K562 (cell line): ENCODE data around the gene VPS9D1. TPM values are rescaled to one million over a fixed set of nuclear protein-coding genes. Genes with fewer than 3 reads are reported as not detected.

ENCODE experiments used
- ATAC-seq: fragments of 200-7000 bp; cut with Tn5 transposase; 3 replicates; pipeline ENCODE4 v1.9.1; 2020; ENCODE audit warnings: moderate library complexity
- BruUV-seq: library from RNA; stranded (reverse); fragments of 400-500 nt; replicated peaks from 2 replicates; lab custom pipeline; 2021; lab: Mats Ljungman, UMichigan
- CTCF ChIA-PET: fragments of 300-600 bp; formaldehyde crosslinking; extraction: SDS; loops from one replicate; lab custom pipeline; 2021; ENCODE audit warnings: low intra/inter-chr PET ratio; lab: Yijun Ruan, JAX
- POLR2A ChIA-PET: fragments of 300-600, 350-650 bp; sonication (Branson Sonifier 250); formaldehyde crosslinking; extraction: SDS; loops from one replicate; lab custom pipeline; 2021; ENCODE audit warnings: antibody characterized with exemption, inconsistent platforms; lab: Yijun Ruan, JAX
- DNase-seq, 4 experiments: peaks; one replicate each; pipeline versions ENCODE4 v3.0.0 to v3.0.0-alpha.2; 2011 to 2018; ENCODE audit warnings: low spot score in 3 of 4, mixed read lengths in 3 of 4; ENCODE audit errors: extremely low read depth in 1 of 4
- FAIRE-seq: peaks from 2 replicates; lab custom pipeline; 2011; peaks lifted over from hg19 to GRCh38; lab: Jason Lieb, UNC
- H2AFZ ChIP-seq: 2 replicates; pipeline ENCODE4 v1.6.0; 2011; ENCODE audit warnings: low read depth, low read length, control low read depth, inconsistent platforms
- H3K27ac ChIP-seq: fragments of 200-600 bp; 3 replicates; pipeline ENCODE4 v1.8.0; 2011; ENCODE audit warnings: low read depth, mild to moderate bottlenecking, control low read depth, inconsistent platforms, low read length, moderate library complexity, mixed read lengths; ENCODE audit errors: extremely low read depth
- H3K27me3 ChIP-seq, 2 experiments: fragments of 300-600 bp in 1 of 2; 2 replicates in 1 of 2; 3 replicates in 1 of 2; pipeline versions ENCODE4 v1.6.0 to v1.8.0; 2011; ENCODE audit warnings: inconsistent platforms in 2 of 2, low read length in 2 of 2, mild to moderate bottlenecking in 1 of 2, mixed read lengths in 1 of 2, moderate library complexity in 1 of 2; ENCODE audit not compliant: control insufficient read depth in 2 of 2, insufficient read depth in 2 of 2
- H3K36me3 ChIP-seq: fragments of 300-600 bp; 3 replicates; pipeline ENCODE4 v1.8.0; 2011; ENCODE audit warnings: mild to moderate bottlenecking, low read length, inconsistent platforms; ENCODE audit not compliant: control insufficient read depth, insufficient read depth
- H3K4me1 ChIP-seq, 2 experiments: fragments of 200-600 bp in 1 of 2; replicated peaks in 1 of 2; 2 replicates in 1 of 2; 3 replicates in 1 of 2; pipeline versions ENCODE4 v1.5.1 to v1.8.0; 2011; ENCODE audit warnings: inconsistent platforms in 2 of 2, low read length in 2 of 2, mild to moderate bottlenecking in 1 of 2, mixed read lengths in 1 of 2, moderate library complexity in 1 of 2; ENCODE audit not compliant: control insufficient read depth in 2 of 2, insufficient read depth in 2 of 2
- H3K4me2 ChIP-seq: 2 replicates; pipeline ENCODE4 v1.6.1; 2011; ENCODE audit warnings: low read length, control low read depth, inconsistent platforms, mixed read lengths; ENCODE audit not compliant: insufficient read depth
- H3K4me3 ChIP-seq: fragments of 200-600 bp; sonication (generic), shearing (Covaris generic); 2 replicates; pipeline ENCODE4 v1.5.1; 2016; ENCODE audit warnings: control low read depth, inconsistent platforms
- H3K79me2 ChIP-seq: fragments of 200-600 bp; 3 replicates; pipeline ENCODE4 v1.8.0; 2011; ENCODE audit warnings: low read length, inconsistent platforms; ENCODE audit not compliant: control insufficient read depth, insufficient read depth
- H3K9ac ChIP-seq, 2 experiments: 2 replicates each; pipeline versions ENCODE4 v1.6.0 to v1.6.1; 2011; ENCODE audit warnings: low read depth in 2 of 2, low read length in 2 of 2, control low read depth in 1 of 2, inconsistent platforms in 1 of 2, mild to moderate bottlenecking in 1 of 2, mixed read lengths in 1 of 2; ENCODE audit not compliant: insufficient read depth in 1 of 2
- H3K9me1 ChIP-seq: one replicate; pipeline ENCODE4 v1.6.0; 2011; ENCODE audit warnings: inconsistent platforms, mild to moderate bottlenecking, low read length, moderate library complexity; ENCODE audit not compliant: control insufficient read depth, insufficient read depth
- H3K9me3 ChIP-seq: replicated peaks from 2 replicates; pipeline ENCODE4 v1.5.1; 2011; ENCODE audit warnings: low read depth, low read length, inconsistent platforms; ENCODE audit not compliant: control insufficient read depth, insufficient read depth
- H4K20me1 ChIP-seq: replicated peaks from 2 replicates; pipeline ENCODE4 v1.6.1; 2011; ENCODE audit warnings: low read length, inconsistent platforms, mixed read lengths; ENCODE audit not compliant: control insufficient read depth, insufficient read depth
- NCOR1 ChIP-seq: fragments of 450-650 bp; IDR thresholded peaks from 2 replicates; pipeline ENCODE4 v1.6.1; 2016; ENCODE audit warnings: mild to moderate bottlenecking, moderate library complexity
- NFATC3 ChIP-seq: fragments of 450-650 bp; IDR thresholded peaks from 2 replicates; pipeline ENCODE4 v1.6.1; 2017; ENCODE audit warnings: mild to moderate bottlenecking
- ZBTB40 ChIP-seq, 2 experiments: fragments of 450-650 bp in 1 of 2; sonication (generic) in 1 of 2; formaldehyde crosslinking in 1 of 2; IDR thresholded peaks; 2 replicates each; pipeline versions ENCODE4 v1.7.1 to v1.9.0; 2016 to 2022; ENCODE audit warnings: inconsistent platforms in 1 of 2, mild to moderate bottlenecking in 1 of 2, missing genetic modification reagents in 1 of 2
- ZFP36 ChIP-seq: fragments of 150-350 bp; IDR thresholded peaks from 2 replicates; pipeline ENCODE4 v1.6.1; 2018; ENCODE audit warnings: low read length, low read depth; ENCODE audit not compliant: partially characterized antibody
- ZNF263 ChIP-seq: sonication (generic); formaldehyde crosslinking; IDR thresholded peaks from 2 replicates; pipeline ENCODE4 v1.8.0; 2022; ENCODE audit warnings: mild to moderate bottlenecking, missing genetic modification reagents, borderline replicate concordance
- WGBS: fragments of 100-300 bp; shearing (Covaris generic); methylation state at CpG from one replicate; pipeline ENCODE4 v1.1.6; 2016; ENCODE audit warnings: low coverage, mixed read lengths; ENCODE audit not compliant: insufficient coverage; ENCODE audit errors: missing lambda C conversion rate; 5-methylcytosine and 5-hydroxymethylcytosine counted together
- in situ Hi-C: fragments of 300-500 bp; cut with MboI; formaldehyde crosslinking; loops from 4 replicates; pipeline ENCODE4 v1.15.0; 2018; ENCODE audit warnings: inconsistent platforms, mixed read lengths
- intact Hi-C: fragments of 100-400 bp; cut with micrococcal nuclease; formaldehyde crosslinking; loops from 2 replicates; pipeline ENCODE4 v1.14.2; 2022
- polyA plus RNA-seq, 8 experiments: library from polyadenylated mRNA; depleted of rRNA in 4 of 8; stranded (reverse) in 5 of 8; unstranded in 3 of 8; fragments of >200 nt; fragmentation: Nextera tagmentation in 2 of 8; fragmentation: Illumina TruSeq in 1 of 8; extraction: Ambion mirVana in 2 of 8; extraction: Trizol in 1 of 8; gene quantifications; 2 replicates each; pipeline versions ENCODE4 v1.2.1 to v1.2.3, GENCODE V29; 2011 to 2014; ENCODE audit warnings: inconsistent platforms in 1 of 8, missing spikeins in 1 of 8
- total RNA-seq, 7 experiments: library from RNA; depleted of rRNA in 6 of 7; stranded (reverse); fragments of >200 nt in 6 of 7; fragmentation: Illumina TruSeq in 2 of 7; extraction: Trizol in 2 of 7; gene quantifications; 2 replicates each; pipeline versions ENCODE4 v1.2.1 to v1.2.3, GENCODE V29; 2011 to 2021; ENCODE audit warnings: low replicate concordance in 1 of 7
- TF ChIP-seq, protein P1 (sequence below): fragments of 450-650 bp; IDR thresholded peaks from 2 replicates; pipeline ENCODE4 v1.6.1; 2017; ENCODE audit warnings: antibody characterized with exemption, mild to moderate bottlenecking

The VPS9D1 gene
- total and polyA plus RNA-seq, 9 of the 15 experiments (the other 6 are each of a cell fraction or from before 2014, with no cell fraction given) = 0.33 to 3.1 (median 1.1) TPM

DNA sequence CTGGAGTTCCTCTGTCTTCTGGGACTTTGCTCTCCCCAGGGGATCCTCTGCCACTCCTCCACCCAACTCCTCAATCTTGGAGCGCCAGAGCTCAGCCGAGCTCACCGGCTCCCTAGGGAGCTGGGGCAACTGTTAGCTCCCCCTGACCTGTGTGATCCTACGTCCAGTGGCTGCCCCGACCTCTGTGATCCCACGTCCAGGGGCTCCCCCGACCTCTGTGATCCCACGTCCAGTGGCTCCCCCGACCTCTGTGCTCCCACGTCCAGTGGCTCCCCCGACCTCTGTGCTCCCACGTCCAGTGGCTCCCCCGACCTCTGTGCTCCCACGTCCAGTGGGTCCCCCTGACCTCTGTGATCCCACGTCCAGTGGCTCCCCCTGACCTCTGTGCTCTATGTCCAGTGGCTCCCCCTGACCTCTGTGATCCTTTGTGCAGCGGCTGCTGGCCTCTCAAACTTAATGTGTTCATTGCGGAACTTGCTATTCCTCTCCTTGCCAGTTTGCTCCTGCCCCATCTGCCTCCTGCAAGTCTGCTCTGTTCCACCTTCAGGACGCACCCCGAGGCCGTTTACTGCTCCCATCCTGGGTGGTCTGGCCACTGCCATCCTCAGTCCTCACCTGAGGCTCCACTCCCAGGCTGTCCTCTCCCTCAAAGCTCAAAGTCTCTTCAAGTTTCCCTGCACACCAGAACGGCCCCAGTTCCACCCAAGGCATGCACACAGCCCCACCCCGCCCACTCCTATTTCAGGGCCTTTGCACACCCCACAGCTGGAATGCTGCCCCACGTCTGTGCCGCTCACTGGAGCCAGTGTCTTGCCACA lies 2.8 kb downstream of the VPS9D1 start:
- Histone ChIP-seq H3K79me2 (peaks cover 32% of the 10 kb centered on the region), H3K9me1 (peaks cover 5% of the 10 kb centered on the region), H3K4me3 (no peak overlapping the region), H3K9me3 (0 out of 2 replicates have a peak, but pooled peaks cover 2% of the 10 kb centered on the region), H3K4me1 (peaks cover 37 to 75% of the 10 kb centered on the region in 2 experiments), H4K20me1 (peaks cover 22% of the 10 kb centered on the region), H3K27me3 (no peaks in the 10 kb centered on the region), H3K27ac (peak overlapping the region; percentile 88), H2AFZ (no peak overlapping the region), H3K4me2 (peak overlapping the region; percentile 94; the same call in 1 of the 2 replicates), H3K9ac (peak overlapping the region; percentile 85 to 89), H3K36me3 (peaks cover 49% of the 10 kb centered on the region)
- no TSS peak for BruUV-seq
- WGBS = 65% methylated on average over 20 of the region's 24 CpGs
- CTCF ChIA-PET = no interaction called here
- POLR2A ChIA-PET = interaction anchor here (0.6 to 5.7 kb wide), 6 partner anchors 11 to 1154 kb away, joined by 3 to 45 read pairs (median 3); no protein-coding TSS in a partner anchor
- FAIRE-seq (peak; percentile 15), DNase-seq (peak in 1 of 4 experiments; percentile 53), ATAC-seq (peak; percentile 0; the same call in 1 of the 3 replicates)
- in situ Hi-C loops (no loop called here), intact Hi-C loops (loop anchor here (2.0 kb wide), 1 partner anchor 17 kb away; the partner anchor contains the start of gene SPATA2L)
- peak; percentile 72; the same call in 1 of the 2 replicates for TF ChIP-seq ZNF263 (CRISPR knock-in tag)
- no peak for TF ChIP-seq ZBTB40 (IDR thresholded peaks at IDR 0.05)
- 0 out of 2 replicates have a peak, but pooled peaks have one; percentile 15 for TF ChIP-seq ZBTB40 (CRISPR knock-in tag; IDR thresholded peaks at IDR 0.05)
- peak; percentile 29; the same call in 1 of the 2 replicates for TF ChIP-seq NCOR1
- no peak for TF ChIP-seq NFATC3
- no peak for TF ChIP-seq ZFP36
- TF ChIP-seq, protein P1, sequence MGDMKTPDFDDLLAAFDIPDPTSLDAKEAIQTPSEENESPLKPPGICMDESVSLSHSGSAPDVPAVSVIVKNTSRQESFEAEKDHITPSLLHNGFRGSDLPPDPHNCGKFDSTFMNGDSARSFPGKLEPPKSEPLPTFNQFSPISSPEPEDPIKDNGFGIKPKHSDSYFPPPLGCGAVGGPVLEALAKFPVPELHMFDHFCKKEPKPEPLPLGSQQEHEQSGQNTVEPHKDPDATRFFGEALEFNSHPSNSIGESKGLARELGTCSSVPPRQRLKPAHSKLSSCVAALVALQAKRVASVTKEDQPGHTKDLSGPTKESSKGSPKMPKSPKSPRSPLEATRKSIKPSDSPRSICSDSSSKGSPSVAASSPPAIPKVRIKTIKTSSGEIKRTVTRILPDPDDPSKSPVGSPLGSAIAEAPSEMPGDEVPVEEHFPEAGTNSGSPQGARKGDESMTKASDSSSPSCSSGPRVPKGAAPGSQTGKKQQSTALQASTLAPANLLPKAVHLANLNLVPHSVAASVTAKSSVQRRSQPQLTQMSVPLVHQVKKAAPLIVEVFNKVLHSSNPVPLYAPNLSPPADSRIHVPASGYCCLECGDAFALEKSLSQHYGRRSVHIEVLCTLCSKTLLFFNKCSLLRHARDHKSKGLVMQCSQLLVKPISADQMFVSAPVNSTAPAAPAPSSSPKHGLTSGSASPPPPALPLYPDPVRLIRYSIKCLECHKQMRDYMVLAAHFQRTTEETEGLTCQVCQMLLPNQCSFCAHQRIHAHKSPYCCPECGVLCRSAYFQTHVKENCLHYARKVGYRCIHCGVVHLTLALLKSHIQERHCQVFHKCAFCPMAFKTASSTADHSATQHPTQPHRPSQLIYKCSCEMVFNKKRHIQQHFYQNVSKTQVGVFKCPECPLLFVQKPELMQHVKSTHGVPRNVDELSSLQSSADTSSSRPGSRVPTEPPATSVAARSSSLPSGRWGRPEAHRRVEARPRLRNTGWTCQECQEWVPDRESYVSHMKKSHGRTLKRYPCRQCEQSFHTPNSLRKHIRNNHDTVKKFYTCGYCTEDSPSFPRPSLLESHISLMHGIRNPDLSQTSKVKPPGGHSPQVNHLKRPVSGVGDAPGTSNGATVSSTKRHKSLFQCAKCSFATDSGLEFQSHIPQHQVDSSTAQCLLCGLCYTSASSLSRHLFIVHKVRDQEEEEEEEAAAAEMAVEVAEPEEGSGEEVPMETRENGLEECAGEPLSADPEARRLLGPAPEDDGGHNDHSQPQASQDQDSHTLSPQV = 0 out of 2 replicates have a peak, but pooled peaks have one; percentile 35
